Ishikawa (cell line): ENCODE results near the gene CSRP1.

Experiments used
- EGR1 ChIP-seq: IDR thresholded peaks from 2 replicates; pipeline ENCODE4 v1.6.1; 2012
- NFIC ChIP-seq: IDR thresholded peaks from 2 replicates; pipeline ENCODE4 v1.6.1; 2012
- RAD21 ChIP-seq: IDR thresholded peaks from 2 replicates; pipeline ENCODE4 v1.6.1; 2012; ENCODE audit warnings: low read depth
- TCF12 ChIP-seq: IDR thresholded peaks from 2 replicates; pipeline ENCODE4 v1.6.1; 2012; ENCODE audit warnings: low read depth
- TF ChIP-seq, protein P1 (sequence below): IDR thresholded peaks from 2 replicates; pipeline ENCODE4 v1.6.1; 2012

DNA sequence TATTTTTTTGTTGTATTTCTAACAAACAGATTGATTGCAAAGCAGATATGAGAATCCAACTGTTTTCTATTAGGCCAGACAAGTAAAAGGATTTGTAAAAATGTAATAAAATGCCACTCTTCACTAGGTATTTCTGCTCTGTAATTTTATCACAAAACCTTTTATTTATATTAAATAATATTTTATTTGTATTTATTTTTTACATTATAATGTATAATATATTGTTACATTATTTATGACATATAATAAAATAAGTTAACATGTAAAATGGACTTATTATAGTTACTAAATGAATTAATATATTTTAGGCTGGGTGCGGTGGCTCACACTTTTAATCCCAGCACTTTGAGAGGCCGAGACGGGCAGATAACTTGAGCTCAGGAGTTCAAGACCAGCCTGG is 72.7 kb downstream of the CSRP1 start:
- TF ChIP-seq, protein P1, sequence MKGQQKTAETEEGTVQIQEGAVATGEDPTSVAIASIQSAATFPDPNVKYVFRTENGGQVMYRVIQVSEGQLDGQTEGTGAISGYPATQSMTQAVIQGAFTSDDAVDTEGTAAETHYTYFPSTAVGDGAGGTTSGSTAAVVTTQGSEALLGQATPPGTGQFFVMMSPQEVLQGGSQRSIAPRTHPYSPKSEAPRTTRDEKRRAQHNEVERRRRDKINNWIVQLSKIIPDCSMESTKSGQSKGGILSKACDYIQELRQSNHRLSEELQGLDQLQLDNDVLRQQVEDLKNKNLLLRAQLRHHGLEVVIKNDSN = no peak
- TF ChIP-seq RAD21 = no peak
- no peak for TF ChIP-seq NFIC
- TF ChIP-seq EGR1 = no peak
- no peak for TF ChIP-seq TCF12
